Posterior vena cava (tissue), 2 donors: ENCODE results near the gene PGGT1B. TPM values are rescaled to one million over a fixed set of nuclear protein-coding genes. Genes with fewer than 3 reads are reported as not detected.
A peak's percentile ranks its signal among the peaks of the same experiment; 100 is the strongest.

Experiments
- DNase-seq: peaks from one replicate; pipeline ENCODE4 v3.0.0-alpha.2; 2020; ENCODE audit warnings: low spot score
- intact Hi-C, 2 donors: fragments of 100-400 bp; cut with DNase I; formaldehyde crosslinking; loops; one replicate each; pipeline versions ENCODE4 v1.14.1 to v1.14.2; 2022 to 2023
- long read RNA-seq, 2 donors: library from polyadenylated mRNA; unstranded; transcript quantifications; one replicate each; pipeline ENCODE4 v2.0.0, GENCODE V29; 2020 to 2021
- total RNA-seq, 2 donors: library from RNA; stranded (reverse); fragmentation: NEBNext Ultra II Directional; extraction: Animal tissue kit (Norgen Biotek cat#: 25700); gene quantifications; one replicate each; pipeline ENCODE4 v1.2.1, GENCODE V29; 2021
- donor health status: DM: yes; HTN: yes; CAD: no.
- donor health status: DM: yes; HTN: yes; CAD: no.

PGGT1B gene
- total RNA-seq = 10 to 100 TPM; 32.4 to 41.1 TPM
- long read RNA-seq, donor 1, full-length matches to known transcripts = 12 of 16 reads
- long read RNA-seq, donor 1, partial matches to known transcripts = 0 of 16 reads
- long read RNA-seq, donor 1, other reads (novel, unspliced or antisense) = 4 of 16 reads
- long read RNA-seq, donor 2, full-length matches to known transcripts = 8 of 15 reads
- long read RNA-seq, donor 2, partial matches to known transcripts = 1 of 15 reads
- long read RNA-seq, donor 2, other reads (novel, unspliced or antisense) = 6 of 15 reads

DNA sequence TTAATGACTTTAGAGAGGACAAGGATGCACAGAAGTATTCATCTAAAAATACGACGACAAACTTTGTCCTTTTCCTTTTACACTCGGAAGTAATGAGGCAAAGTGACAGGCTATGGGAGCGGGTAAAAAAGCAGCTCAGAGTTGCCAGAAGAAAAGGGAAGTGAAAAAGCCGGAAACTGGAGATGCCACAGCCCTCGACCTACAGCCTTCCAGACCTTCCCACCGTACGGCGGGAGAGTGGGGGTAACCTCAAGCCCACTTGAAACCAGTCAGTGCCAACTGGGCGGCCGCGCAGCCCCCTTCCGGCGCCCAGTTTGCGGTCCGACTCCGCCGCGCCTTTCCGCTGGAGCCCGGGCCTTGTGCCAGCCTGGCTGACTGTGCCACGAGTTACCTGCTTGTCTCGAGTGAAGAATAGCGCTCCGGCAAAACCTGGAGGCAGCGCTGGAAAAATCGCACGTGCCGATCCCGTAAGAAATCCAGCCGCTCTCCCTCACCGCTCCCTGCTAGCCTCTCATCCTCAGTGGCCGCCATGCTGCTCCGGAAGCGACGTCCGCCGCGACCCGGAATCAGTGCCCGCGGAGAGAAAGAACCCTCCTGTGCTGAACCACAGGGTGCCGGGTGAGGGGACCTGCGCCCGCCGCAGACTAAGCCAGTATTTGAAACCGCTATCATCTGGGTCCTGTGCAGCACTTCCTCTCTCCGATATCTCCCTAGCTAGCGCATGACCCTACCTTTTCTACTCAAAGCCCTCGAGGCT lies at the start of gene PGGT1B:
TSS of gene PGGT1B (minus strand) at position 557 of the 757 bp plus-strand sequence. CDS start at position 531, 26 bp downstream.
- intact Hi-C loops = no loop called here
- peak; percentile 93 for DNase-seq

DNA sequence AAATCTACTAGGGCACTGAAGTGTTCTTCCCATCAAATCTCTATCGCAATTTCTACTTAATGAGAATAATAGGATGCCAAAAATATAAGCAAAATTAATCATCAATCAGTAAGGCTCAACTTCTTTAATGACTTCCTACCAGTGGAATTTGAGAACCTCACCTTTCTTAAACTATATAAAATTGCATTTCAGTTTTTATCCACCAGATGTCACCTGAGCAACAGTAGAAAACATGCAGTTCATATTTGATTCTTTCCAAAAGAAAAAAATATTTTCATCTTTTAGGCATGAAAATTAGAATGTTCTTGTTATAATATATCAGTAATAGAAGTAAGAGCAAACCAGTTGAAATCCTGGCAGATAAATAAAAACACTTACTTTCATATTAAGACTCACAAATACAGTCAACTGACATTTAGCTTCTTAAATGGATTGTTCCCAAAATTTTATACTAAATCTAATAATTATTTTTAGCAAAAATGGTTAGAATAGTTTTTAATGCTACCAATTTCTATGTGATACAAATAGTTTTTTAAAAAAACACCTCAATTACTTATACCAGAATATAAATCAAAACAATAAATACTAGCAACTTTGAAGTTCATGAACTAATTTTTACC lies 47.2 kb upstream of the PGGT1B start:
- intact Hi-C loops = loop anchor here (5.0 kb wide), 2 partner anchors 262 to 277 kb away; no protein-coding TSS in a partner anchor
- no peak for DNase-seq

DNA sequence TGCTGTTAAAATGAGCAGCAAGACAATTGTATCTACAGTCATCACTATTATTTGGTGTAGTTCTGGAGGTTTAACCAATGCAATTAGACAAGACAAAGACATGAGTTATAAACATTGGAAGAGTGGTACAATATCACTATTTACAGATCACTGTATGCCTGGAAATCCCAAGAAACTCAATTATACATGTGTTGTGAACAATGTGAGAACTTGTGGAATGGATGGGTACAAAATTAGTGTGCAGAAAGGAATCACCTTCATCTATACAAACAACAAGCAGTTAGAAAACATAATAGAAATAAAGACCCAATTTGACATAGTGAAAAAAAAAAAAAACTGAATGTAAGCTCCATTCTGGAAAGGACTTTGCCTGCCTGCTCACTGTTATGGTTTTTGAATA lies 46.1 kb upstream of the PGGT1B start:
- no peak for DNase-seq
- intact Hi-C loops = loop anchor here in 1 of 2 donors (5.0 kb wide), 1 partner anchor 278 kb away; no protein-coding TSS in a partner anchor

DNA sequence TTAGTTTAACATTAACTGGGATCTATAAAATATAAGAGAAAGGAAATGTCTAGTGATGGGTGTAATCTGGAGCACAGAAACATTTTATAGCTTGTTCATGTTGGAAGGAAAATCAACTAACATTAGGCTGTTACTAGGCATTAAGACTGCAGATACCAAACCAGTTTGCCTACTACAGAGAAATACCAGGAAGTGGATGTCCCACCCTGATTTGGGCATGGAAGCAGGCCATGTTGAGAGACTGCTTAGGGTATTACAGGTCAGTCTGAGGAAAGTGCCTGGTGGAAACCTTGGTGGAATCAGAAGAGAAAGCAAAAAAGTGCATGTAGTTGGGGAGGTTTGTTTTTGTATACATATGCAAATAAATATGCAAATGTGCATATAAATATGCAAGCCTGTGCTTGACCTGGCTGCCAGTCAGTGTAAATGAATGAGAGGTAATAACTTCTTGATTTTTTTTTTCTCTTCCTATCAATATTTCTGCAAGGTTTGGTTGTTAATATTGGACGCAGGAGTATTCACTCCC lies 43.4 kb upstream of the PGGT1B start:
- DNase-seq = no peak
- intact Hi-C loops = loop anchor here in 1 of 2 donors (5.0 kb wide), 1 partner anchor 281 kb away; no protein-coding TSS in a partner anchor

DNA sequence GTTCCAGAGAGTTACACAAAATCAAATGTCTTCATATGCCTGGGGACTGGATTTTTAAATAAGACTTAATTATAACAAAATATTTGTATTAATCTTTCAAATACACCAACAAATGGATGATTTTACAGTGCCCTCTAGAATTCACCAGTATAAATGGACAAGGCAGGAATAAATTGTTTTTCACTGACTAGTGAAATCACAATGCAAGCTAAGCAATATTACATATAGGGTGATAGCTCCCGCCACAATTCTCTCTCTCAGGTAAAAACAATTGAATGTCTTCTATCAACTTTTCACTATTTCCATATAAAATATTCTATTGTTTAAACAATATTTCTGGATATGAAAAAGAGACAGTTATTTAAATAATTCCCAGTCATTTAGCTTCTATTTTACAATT lies 41.8 kb upstream of the PGGT1B start:
- intact Hi-C loops = no loop called here
- no peak for DNase-seq

DNA sequence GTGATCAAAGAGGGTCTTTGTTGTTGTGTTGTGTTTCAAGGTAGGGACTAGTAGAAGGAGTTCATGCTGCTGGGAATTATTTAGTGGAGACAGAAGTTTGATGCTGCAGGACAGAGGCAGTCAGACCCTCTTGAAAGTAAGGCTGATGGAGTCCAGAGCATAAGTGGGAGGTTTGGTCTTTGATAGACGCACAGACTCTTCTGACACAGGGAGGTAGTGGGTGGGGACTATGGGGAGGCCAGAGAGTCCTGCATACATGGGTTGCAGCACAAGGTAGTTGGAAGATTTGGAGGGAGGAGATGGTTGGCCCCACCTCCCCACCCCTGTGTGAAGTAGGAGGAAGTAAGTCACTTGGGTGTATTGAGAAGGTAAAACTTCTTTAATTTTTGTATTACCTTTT lies 36.1 kb upstream of the PGGT1B start:
- no peak for DNase-seq

DNA sequence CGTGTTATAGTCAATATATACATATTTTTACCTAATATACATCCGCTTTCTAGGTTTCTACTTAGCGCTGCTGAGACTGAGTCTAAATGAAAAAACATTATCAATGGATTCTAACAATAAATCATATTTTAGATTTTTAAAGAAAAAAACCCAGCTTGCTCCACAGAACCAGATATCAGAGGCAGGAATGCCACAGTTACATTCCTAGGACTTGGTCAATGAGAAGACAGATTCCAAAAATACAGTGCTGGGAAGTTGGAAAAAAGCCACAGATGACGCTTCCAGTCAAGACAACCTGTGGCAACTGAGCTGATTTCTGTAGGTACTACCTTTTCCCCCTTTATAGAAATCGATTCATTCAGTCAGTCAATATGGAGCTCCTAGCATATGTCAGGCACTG lies 34.4 kb upstream of the PGGT1B start:
- DNase-seq = no peak
- intact Hi-C loops = no loop called here

More for the DNA sequence above, 36.1 kb upstream of the PGGT1B start:
- intact Hi-C loops = no loop called here

DNA sequence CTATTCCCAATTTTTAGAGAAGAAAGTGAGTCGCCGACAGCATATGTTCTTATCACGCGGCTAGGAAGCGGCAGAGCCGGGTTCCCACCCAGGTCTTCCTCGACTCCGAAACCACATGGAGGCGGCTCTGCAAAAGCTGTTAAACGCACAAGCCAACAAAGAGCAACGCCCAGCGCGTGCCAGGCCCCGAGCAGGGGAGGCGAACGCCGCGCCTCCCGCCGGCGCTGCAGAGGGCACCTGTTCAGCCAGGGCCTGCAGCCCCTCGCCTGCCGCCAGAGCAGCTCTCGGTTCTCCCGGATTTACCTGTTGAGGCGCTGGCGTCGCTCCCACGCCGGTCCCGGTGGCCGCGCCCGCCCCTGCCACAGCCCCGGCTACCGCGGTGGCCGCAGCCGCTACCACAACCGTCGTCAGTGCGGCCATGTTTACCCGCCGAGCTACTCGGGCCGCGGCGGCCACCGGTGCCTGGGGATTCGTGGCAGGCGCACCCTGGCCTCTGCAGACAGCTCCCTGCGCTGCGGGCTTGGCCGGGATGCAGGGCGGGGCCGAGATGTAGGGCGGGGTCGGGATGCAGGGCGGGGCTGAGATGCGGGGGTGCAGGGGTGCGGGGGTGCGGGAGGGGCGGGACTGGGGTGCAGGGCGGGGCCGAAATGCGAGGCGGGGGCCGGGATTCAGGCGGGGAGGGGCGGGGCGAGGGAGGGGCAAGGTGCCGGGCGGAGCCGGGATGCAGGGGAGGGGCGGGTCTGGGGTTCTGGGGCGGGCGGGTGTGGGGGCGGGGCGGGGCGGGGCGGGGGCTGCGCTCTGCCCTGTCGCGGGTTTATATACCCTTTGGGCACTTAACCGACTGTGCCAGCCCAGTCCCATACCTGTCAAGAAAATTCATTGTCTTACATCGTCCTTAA lies 33.7 kb upstream of the PGGT1B start, which contains the start of gene CCDC112:
TSS of gene CCDC112 (minus strand) at position 531 of the 899 bp plus-strand sequence. CDS start at position 420, 111 bp downstream.
- peak; percentile 92 for DNase-seq
- intact Hi-C loops = no loop called here

DNA sequence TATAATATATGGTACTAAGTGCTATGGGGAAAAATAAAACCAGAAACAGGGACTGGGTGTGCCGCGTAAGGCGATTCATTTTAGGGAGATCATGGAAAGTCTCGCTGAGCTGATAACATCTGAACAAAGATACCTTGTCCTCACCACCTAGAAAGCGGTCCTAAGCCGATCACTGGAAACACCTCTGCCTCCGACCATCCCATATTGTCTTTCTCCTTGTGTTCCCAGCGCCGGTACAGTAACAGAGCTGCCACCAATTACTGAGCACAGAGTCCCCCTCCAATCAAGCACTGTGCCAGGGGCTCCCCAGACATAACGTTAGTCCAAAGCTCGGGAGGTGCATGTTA lies 33.1 kb upstream of the PGGT1B start:
- intact Hi-C loops = no loop called here
- no peak for DNase-seq

DNA sequence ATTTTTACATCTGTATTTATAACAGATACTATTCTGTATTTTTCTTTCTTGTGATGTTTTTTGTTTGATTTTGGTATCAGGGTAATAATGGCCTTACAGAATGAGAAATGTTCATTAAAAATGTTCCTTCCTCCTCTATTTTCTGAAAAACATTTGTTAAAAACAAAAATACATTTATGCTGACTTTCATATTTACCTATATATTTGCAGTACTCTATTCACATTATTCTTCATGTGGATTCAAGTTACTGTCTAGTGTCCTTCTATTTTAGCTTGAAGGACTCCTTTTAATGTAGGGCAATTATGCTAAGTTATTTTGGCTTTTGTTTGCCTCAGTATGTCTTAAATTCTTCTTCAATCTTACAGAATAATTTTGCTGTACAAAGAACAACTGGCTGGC lies 28.7 kb upstream of the PGGT1B start:
- DNase-seq = no peak
- intact Hi-C loops = no loop called here

DNA sequence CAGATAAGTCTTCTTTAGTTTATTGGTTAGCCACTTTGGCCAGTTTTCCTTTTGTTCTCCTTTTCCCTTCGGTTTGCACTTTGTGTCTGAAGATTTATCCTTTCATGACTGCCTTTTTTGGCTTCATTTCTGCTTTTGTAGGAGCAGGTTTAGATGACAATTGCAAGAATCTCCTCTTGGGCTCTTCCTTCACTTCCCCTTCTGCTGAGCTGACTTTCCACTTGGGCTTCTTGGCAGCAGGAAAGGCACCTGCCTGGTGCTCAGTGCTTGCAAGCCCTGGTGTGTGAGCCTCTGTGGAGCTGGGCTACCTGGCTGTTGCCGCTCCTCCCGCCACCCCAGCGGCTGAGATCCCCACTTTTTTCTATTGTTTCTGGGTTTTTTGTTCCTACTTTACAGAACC lies 26.4 kb upstream of the PGGT1B start:
- no peak for DNase-seq
- intact Hi-C loops = no loop called here

DNA sequence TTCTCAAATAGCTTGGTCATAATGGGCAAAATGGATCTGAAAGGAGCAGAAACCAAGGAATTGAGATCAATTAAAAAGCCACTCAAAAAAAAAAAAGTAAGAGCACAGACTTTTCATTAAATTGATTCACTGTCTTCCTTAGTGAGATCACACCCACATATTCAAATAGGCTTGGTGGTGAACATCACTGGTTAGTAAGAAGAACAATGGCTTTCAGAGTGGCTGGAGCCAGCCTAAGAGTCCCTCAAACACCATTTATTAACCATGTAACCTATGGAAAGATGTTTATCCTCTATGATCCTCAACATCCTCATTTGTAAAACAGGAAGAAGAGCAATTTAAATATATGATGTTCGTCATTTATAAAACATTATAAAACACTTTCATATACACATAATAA lies 21.3 kb upstream of the PGGT1B start:
- no peak for DNase-seq
- intact Hi-C loops = no loop called here

DNA sequence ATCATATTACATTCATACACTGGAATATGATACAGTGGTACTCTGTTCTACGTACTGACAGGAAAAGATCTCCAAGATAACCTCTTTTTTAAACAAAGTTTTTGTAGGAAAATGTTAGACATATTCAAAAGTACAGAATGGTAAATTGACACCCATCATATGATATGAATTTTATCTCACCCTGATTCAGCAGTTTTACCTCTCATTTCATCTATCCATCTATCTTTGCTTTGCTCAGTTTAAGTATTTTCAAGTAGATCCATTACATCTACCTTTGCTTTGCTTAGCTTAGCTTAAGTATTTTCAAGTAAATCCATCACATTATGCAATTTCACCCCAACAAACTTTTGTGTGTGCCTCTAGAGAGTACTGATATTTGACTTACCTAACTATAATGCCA lies 19.5 kb upstream of the PGGT1B start:
- intact Hi-C loops = no loop called here
- DNase-seq = no peak

DNA sequence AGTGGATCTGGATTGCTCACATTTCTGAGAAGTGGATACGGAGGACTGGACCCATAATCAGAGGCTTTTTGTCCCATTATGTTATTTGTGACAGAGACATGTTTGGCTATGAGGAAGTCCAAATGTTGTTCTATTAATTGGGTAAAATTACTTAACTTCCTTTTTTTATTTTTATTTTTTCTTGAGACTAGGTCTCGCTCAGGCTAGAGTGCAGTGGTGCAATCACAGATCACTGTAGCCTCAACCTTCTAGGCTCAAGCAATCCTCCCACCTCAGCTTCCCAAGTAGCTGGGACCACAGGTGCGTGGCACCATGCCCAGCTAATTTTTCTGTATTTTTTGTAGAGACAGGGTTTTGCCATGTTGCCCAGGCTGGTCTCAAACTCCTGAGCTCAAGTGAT lies 11.9 kb upstream of the PGGT1B start:
- intact Hi-C loops = no loop called here
- DNase-seq = no peak

DNA sequence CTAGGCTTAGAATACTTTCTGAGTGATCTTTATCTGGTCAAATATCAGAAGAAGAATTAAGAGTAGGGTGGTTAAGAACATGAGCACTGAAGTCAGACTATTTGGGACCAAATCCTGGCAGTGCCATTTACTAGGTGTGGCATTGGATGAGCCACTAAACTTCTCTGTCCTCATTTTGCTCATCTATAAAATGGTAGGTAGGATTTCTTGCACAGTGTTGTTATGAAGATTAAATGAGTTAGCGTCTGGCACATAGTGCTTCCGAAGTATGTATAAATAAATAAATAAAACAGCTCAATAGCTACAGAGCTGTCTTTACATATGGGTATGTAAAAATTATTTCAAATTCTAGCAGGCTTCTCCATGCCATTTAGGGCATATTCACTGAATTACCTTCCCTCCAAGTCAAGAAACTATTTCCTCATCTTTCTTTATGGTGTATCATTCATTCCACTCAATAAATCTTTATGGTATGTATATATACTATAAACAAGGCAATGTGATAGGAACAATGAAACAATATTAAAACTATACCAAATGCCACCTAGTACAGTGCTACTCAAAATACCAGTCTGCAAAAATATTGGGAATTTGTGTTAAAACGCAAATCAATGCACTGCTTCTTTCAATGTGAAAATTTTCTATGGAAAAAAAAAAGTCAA lies 9.8 kb upstream of the PGGT1B start:
- no peak for DNase-seq
- intact Hi-C loops = no loop called here

DNA sequence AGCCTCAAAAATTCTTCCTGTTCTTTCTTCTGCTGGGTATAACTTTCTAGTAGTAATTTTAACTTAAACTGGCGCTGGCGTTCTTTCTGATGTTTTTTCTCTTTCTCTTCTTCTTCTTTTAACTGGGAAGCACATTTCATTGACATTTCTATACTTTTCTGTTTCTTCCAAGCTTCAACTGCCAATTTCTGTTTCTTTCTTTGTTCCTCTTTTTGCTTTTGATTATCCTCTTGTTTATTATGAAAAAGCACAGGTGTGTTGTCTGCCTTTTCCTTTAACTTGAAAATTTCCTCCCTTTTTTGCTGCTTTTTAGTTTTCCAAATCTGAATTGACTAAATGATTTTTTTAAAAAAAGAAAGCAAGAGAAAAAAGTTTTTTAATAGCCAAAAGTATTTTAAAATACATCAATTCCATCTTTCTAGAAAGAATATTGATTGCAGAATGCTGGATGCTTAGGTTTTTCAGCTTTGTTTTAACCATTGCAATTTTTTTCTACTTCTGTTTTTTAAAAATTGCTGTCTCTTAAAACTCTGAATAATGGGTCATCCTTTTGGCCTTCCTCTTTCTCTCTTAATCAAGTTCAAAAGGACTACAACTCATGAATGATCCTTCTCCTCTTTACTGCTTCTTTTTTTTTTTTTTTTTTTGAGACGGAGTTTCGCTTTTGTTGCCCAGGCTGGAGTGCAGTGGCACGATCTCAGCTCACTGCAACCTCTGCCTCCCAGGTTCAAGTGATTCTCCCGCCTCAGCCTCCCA lies 8.8 kb upstream of the PGGT1B start:
- no peak for DNase-seq
- intact Hi-C loops = no loop called here

DNA sequence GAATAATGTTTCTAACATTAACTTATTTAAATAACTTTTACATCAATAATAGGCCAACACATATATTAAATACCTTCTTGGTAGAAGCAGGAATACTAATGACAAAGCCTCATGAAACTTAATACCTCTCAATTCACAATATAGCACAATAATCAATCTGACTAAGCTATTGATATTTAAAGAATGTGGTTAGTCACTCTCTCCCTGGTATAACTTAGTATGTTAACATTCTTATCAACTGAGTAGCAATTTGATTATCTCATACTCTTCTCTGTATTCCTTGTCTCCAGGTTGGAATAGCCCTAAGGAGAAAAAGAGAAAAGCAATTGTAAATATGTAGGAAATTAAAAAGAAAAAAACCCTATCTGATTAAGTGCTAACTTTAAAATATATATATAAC lies 4.9 kb upstream of the PGGT1B start:
- intact Hi-C loops = no loop called here
- no peak for DNase-seq

DNA sequence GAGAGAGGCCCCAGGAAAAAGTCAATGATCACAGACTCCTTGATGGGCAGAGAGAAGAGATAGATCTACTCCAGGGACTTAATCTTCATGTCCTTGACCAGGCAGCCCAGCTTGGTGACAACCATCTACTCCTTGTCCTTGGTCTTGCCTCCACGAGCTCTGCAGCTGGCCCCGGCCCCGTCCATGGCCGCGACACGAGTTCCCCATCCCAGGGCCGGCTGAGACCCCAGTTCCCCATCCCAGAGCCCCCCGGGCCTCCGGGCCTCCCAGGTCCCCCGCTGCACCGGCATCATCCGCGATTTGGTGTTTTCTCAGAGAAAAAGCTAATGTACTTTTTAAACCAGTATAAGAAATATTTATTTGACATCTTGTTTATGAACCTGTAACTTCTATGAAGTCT lies 2.5 kb upstream of the PGGT1B start:
- intact Hi-C loops = no loop called here

More for the DNA sequence above, 2.5 kb upstream of the PGGT1B start:
- DNase-seq = no peak
